ENCODE data around the gene TMEM273. TPM values are rescaled to one million over a fixed set of nuclear protein-coding genes. Genes with fewer than 3 reads are reported as not detected.

The TMEM273 gene
- total RNA-seq, 2 experiments from 2014 or later: 24.4 to 25.6 TPM

GRCh38 chr10:49140304-49141177, 47.6 kb downstream of the TMEM273 start:
- no peaks in the 10 kb centered on the region for H3K9me3 Mint-ChIP-seq (ENCODE audit: insufficient read depth)
- no peak for ATAC-seq
- CTCF ChIA-PET: no interaction called here

GRCh38 chr10:49139846-49140195, 48.4 kb downstream of the TMEM273 start:
- Mint-ChIP-seq H3K9me3 (ENCODE audit: insufficient read depth) (no peaks in the 10 kb centered on the region), H3K27me3 (ENCODE audit: low read depth) (peaks cover 19% of the 10 kb centered on the region), H3K4me3 (no peak overlapping the region), H3K36me3 (ENCODE audit: low read depth) (no peaks in the 10 kb centered on the region), H3K4me1 (ENCODE audit: low read depth) (peaks cover 3% of the 10 kb centered on the region), H3K27ac (no peak overlapping the region)
- ATAC-seq (no peak), DNase-seq (no peak)
- ChIA-PET POLR2A (no interaction called here), CTCF (no interaction called here)

More at GRCh38 chr10:49140304-49141177, 47.6 kb downstream of the TMEM273 start:
- H3K27me3 Mint-ChIP-seq (ENCODE audit: low read depth): peaks cover 18% of the 10 kb centered on the region
- H3K4me1 Mint-ChIP-seq (ENCODE audit: low read depth): peaks cover 2% of the 10 kb centered on the region
- DNase-seq: no peak
- POLR2A ChIA-PET: no interaction called here
- H3K36me3 Mint-ChIP-seq (ENCODE audit: low read depth): no peaks in the 10 kb centered on the region
- no peak overlapping the region for H3K4me3 Mint-ChIP-seq
- H3K27ac Mint-ChIP-seq: no peak overlapping the region

- Mint-ChIP-seq H3K27me3 (ENCODE audit: low read depth) (peaks cover 23% of the 10 kb centered on the region), H3K9me3 (ENCODE audit: insufficient read depth) (no peaks in the 10 kb centered on the region), H3K4me1 (ENCODE audit: low read depth) (peaks cover 3% of the 10 kb centered on the region), H3K36me3 (ENCODE audit: low read depth) (no peaks in the 10 kb centered on the region), H3K4me3 (no peak overlapping the region), H3K27ac (no peak overlapping the region)
- DNase-seq (no peak), ATAC-seq (no peak)
- ChIA-PET CTCF (no interaction called here), POLR2A (no interaction called here)
Observed at GRCh38 chr10:49139028-49139845, 49.0 kb downstream of the TMEM273 start.

- ChIA-PET POLR2A (no interaction called here), CTCF (no interaction called here)
- DNase-seq: no peak
- Mint-ChIP-seq H3K9me3 (ENCODE audit: insufficient read depth) (no peaks in the 10 kb centered on the region), H3K4me3 (no peak overlapping the region), H3K27me3 (ENCODE audit: low read depth) (peaks cover 26% of the 10 kb centered on the region), H3K27ac (no peak overlapping the region), H3K36me3 (ENCODE audit: low read depth) (no peaks in the 10 kb centered on the region), H3K4me1 (ENCODE audit: low read depth) (peaks cover 3% of the 10 kb centered on the region)
- no peak for ATAC-seq
Observed at GRCh38 chr10:49138361-49138891, 49.8 kb downstream of the TMEM273 start.

- Mint-ChIP-seq H3K9me3 (ENCODE audit: insufficient read depth) (no peaks in the 10 kb centered on the region), H3K27ac (no peak overlapping the region), H3K36me3 (ENCODE audit: low read depth) (no peaks in the 10 kb centered on the region), H3K4me1 (ENCODE audit: low read depth) (peaks cover 3% of the 10 kb centered on the region), H3K4me3 (no peak overlapping the region), H3K27me3 (ENCODE audit: low read depth) (peaks cover 23% of the 10 kb centered on the region)
- ATAC-seq (no peak), DNase-seq (no peak)
- ChIA-PET CTCF (no interaction called here), POLR2A (no interaction called here)
Observed at GRCh38 chr10:49136525-49136924, 51.7 kb downstream of the TMEM273 start.

GRCh38 chr10:49135575-49136313, 52.4 kb downstream of the TMEM273 start:
- Mint-ChIP-seq H3K36me3 (ENCODE audit: low read depth) (no peaks in the 10 kb centered on the region), H3K4me1 (ENCODE audit: low read depth) (peaks cover 3% of the 10 kb centered on the region), H3K9me3 (ENCODE audit: insufficient read depth) (no peaks in the 10 kb centered on the region), H3K4me3 (no peak overlapping the region), H3K27me3 (ENCODE audit: low read depth) (peaks cover 22% of the 10 kb centered on the region), H3K27ac (no peak overlapping the region)
- CTCF ChIA-PET: no interaction called here
- ATAC-seq: no peak
- no peak for DNase-seq
- POLR2A ChIA-PET: no interaction called here

GRCh38 chr10:49134327-49134726, 53.9 kb downstream of the TMEM273 start:
- no peak for DNase-seq
- no peak for ATAC-seq
- CTCF ChIA-PET: no interaction called here

GRCh38 chr10:49133706-49134248, 54.4 kb downstream of the TMEM273 start, which contains the start of gene FAM170B:
Gene FAM170B, minus strand, starts transcription at chr10:49134021. Its CDS starts 103 bp downstream, at chr10:49133918.
- Mint-ChIP-seq H3K9me3 (ENCODE audit: insufficient read depth) (no peaks in the 10 kb centered on the region), H3K4me3 (no peak within 1 kb of the TSS), H3K36me3 (ENCODE audit: low read depth) (no peaks in the 10 kb centered on the region), H3K4me1 (ENCODE audit: low read depth) (peaks cover 3% of the 10 kb centered on the region), H3K27ac (no peak within 1 kb of the TSS), H3K27me3 (ENCODE audit: low read depth) (peaks cover 24% of the 10 kb centered on the region)
- ATAC-seq (no peak), DNase-seq (no peak)
- CTCF ChIA-PET: no interaction called here
- POLR2A ChIA-PET: no interaction called here

More at GRCh38 chr10:49134327-49134726, 53.9 kb downstream of the TMEM273 start:
- POLR2A ChIA-PET: no interaction called here
- H3K36me3 Mint-ChIP-seq (ENCODE audit: low read depth): no peaks in the 10 kb centered on the region
- H3K9me3 Mint-ChIP-seq (ENCODE audit: insufficient read depth): no peaks in the 10 kb centered on the region
- peaks cover 24% of the 10 kb centered on the region for H3K27me3 Mint-ChIP-seq (ENCODE audit: low read depth)
- peaks cover 3% of the 10 kb centered on the region for H3K4me1 Mint-ChIP-seq (ENCODE audit: low read depth)
- H3K27ac Mint-ChIP-seq: no peak overlapping the region
- no peak overlapping the region for H3K4me3 Mint-ChIP-seq

- DNase-seq: no peak
- ATAC-seq: no peak
- Mint-ChIP-seq H3K4me3 (no peak overlapping the region), H3K27ac (no peak overlapping the region), H3K36me3 (ENCODE audit: low read depth) (no peaks in the 10 kb centered on the region), H3K4me1 (ENCODE audit: low read depth) (peaks cover 3% of the 10 kb centered on the region), H3K9me3 (ENCODE audit: insufficient read depth) (no peaks in the 10 kb centered on the region), H3K27me3 (ENCODE audit: low read depth) (peaks cover 29% of the 10 kb centered on the region)
- ChIA-PET CTCF (no interaction called here), POLR2A (no interaction called here)
Observed at GRCh38 chr10:49132362-49132737, 55.8 kb downstream of the TMEM273 start.

- POLR2A ChIA-PET: no interaction called here
- no peak overlapping the region for H3K4me3 Mint-ChIP-seq
Observed at GRCh38 chr10:49131507-49132361, 56.5 kb downstream of the TMEM273 start.

GRCh38 chr10:49129376-49129775, 58.8 kb downstream of the TMEM273 start:
- H3K27ac Mint-ChIP-seq: no peak overlapping the region
- H3K4me1 Mint-ChIP-seq (ENCODE audit: low read depth): no peaks in the 10 kb centered on the region
- ChIA-PET POLR2A (no interaction called here), CTCF (no interaction called here)
- ATAC-seq: no peak
- H3K36me3 Mint-ChIP-seq (ENCODE audit: low read depth): no peaks in the 10 kb centered on the region
- no peak for DNase-seq
- no peaks in the 10 kb centered on the region for H3K9me3 Mint-ChIP-seq (ENCODE audit: insufficient read depth)
- H3K4me3 Mint-ChIP-seq: no peak overlapping the region
- H3K27me3 Mint-ChIP-seq (ENCODE audit: low read depth): peaks cover 18% of the 10 kb centered on the region

More at GRCh38 chr10:49131507-49132361, 56.5 kb downstream of the TMEM273 start:
- no peaks in the 10 kb centered on the region for H3K36me3 Mint-ChIP-seq (ENCODE audit: low read depth)
- no peak overlapping the region for H3K27ac Mint-ChIP-seq
- peaks cover 24% of the 10 kb centered on the region for H3K27me3 Mint-ChIP-seq (ENCODE audit: low read depth)
- H3K4me1 Mint-ChIP-seq (ENCODE audit: low read depth): peaks cover 3% of the 10 kb centered on the region
- CTCF ChIA-PET: no interaction called here
- DNase-seq (no peak), ATAC-seq (no peak)
- H3K9me3 Mint-ChIP-seq (ENCODE audit: insufficient read depth): no peaks in the 10 kb centered on the region

Measured in activated CD8-positive, alpha-beta T cell treated with anti-CD3 and anti-CD28 coated beads, Interleukin-2, amount 10 ng/mL, durations not matched to agents 7 days and 5 days (primary cell).